IPS DF 4.7 (cell line): ENCODE results near the gene BTBD7.

Experiments used
- DNase-seq: peaks from one replicate; pipeline ENCODE4 v3.0.0-alpha.2; 2013; ENCODE audit warnings: low spot score; ENCODE audit errors: extremely low read depth

The BTBD7 gene

DNA sequence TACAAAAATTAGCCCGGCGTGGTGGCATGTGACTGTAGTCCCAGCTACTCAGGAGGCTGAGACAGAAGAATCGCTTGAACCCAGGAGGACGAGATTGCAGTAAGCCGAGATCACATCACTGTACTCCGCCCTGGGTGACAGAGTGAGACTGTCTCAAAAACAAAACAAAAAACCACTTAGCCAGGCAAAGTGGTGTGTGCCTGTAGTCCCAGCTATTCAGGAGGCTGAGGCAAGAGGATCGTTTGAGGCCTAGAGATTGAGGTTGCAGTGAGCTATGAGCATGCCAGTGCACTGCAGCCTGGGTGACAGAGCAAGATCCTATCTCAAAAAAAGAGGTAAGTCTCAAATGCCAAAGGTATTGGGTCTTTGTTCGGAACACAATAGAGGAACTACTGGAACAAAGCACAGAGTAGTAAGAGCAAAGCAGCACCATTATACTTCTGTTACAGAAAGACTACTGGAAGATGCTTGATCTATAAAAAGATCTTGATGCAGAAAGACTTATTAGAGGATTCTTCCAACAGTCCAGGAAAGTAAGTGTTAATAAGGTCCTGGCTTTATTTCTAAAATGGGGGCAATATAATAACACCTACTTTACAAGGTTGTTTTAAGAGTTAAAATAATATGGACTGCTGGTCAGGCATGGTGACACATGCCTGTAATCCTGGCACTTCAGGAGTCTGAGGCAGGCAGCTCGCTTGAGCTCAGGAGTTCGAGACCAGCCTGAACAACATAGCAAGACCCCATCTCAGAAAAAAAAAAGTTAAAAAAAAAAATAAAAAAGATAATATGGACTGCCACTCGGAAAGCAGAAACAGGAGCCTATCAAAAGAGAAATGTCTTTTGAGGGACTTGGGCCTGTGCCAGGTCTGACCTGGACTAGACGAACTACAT lies 29.9 kb downstream of the BTBD7 start:
- DNase-seq, result no peak

DNA sequence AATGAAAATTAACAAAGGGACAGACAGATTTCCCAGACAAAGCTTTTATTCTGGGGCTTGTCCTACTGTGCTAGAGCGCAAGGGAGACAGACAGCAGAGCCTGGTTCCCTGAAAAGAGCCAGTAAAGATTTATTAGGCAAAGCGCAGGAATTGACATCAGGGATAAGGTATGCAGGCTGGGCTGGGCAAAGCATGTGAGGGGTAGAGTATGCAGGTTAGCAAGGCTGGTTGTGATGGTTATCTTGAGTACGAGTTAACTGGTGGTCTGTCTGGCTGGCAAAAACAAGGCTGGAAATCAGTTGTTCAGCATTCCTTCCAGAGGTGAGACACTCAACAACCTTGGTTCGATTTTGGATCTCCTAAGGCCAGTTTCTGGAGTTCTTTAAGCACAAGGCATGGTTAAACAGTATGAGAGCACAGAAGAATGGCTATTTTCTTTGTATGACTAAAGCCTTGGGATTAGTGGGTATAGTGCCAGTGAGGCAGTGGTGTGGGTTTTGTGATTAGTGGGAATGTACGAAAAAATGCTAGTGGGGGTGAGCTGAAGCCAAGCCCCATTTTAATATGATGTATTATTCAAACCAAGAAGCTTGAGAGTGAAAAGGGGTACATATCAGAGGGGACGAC lies 30.9 kb downstream of the BTBD7 start:
- DNase-seq, result no peak

GRCh38 chr14:93299866-93300265 lies 33.0 kb downstream of the BTBD7 start:
- no peak for DNase-seq

DNA sequence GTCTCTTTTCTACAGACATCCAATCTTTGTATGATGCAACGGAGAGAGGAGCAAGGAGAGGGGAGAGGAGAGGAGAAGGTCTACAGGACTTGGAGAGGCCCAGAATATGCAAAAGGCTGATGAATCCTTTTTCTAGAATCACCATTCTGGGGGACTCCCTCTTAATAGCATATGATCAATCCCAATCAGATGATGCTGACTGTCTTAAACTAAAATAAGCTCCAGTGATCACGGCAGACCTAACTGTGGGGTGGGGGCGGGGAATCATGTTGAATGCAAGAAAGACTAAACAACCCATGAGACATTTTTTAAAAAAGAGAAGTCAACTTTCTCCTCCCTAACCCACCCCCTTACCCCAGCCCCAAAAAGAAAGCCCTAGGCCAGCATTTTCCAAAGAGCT lies 33.4 kb downstream of the BTBD7 start:
- DNase-seq, result no peak

DNA sequence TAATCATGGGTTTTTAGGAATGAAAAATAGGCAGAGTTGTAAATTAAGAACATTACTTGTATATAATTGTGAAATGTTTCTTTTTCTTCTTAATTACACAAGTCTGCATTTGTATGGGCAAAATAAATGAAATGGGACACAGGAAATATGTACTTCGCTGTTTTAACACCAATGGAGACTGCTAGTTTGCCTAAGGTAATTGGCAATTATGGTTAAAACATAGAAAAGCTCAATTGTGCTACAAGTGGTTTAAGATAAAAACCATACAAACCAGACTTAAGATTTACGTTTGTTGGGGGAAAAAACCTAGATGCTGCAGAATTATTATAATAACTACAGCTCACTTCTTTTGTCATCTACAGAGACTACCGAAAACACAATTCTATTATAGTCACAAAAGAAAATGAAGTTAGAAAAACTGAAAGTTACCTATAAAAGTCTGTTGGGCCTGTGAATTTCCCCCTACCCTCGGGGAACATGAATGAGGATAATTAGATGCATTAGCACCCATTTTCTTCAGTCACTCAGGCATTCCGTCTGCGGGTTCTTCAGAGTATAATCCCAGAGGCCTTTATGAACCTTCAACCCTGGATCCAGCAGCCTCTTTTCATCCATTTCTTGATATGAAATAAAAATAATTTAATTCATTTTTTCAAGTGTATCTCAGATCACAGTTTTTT lies 37.2 kb downstream of the BTBD7 start:
- no peak for DNase-seq

DNA sequence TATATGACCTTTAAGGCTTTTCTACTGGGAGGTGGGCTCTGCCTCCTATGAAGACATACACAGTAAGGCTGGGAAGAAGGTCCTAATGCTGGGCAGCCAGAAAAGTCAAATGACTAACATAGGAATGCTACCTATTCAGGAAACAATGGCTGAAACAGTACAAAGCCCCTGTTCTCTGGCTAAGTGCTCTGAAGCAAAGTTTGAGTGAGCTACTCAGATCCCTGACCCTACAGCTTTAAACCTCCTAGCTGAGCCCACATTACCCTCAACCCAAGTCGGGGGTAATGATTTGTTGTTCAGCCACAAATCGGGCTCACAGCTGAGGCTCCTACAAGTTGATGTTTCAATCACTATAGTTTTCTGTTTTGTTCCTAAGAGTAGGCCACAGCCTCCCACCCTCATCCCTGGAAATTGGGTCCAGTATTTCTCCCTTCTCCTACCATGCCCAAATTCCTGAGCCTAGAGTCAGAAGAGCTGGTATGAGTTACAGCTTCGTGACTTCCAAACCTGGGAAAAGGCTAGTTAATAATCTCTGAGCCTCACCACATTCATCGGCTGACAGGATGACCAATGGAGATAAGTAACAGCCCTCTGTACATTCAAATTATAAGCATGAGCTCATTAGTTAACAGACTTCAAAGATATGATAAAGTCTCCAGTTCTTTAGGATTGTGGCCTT lies 46.5 kb downstream of the BTBD7 start:
- no peak for DNase-seq

DNA sequence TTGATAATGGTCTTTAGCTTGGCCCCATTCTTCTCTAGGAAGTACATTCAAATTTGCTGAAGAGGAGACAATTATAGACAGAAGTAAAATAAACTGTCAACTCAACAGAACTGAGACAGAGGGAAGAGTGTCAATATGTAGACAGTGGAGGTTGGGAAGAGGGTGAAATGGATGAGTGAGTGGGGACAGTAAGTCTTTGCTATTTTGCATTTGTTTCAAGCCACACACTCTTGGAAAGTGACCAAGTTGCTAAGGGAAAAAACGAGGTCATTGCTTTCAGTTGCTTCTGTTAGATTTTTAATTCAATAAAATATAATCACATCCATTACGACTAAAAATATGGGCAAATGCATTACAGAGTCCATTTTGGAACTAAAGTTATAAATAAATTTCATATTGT lies 47.8 kb downstream of the BTBD7 start:
- DNase-seq, result no peak

GRCh38 chr14:93281937-93282336 lies 50.9 kb downstream of the BTBD7 start:
- no peak for DNase-seq

DNA sequence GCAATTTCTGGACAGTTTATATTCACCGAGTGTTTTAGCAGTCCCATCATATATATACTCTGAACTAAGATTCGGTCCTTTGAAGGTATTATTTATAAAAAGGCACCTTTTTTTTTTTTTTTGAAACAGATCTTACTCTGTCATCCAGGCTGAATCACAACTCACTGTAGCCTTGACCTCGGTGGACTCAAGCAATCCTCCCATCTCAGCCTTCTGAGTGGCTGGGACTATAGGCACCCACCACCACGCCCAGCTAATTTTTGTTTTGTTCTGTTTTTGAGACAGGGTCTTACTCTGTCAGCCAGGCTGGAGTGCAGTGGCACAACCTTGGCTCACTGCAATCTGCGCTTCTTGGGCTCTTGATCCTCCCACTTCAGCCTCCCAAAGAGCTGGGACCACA lies 52.1 kb downstream of the BTBD7 start:
- DNase-seq, result no peak

DNA sequence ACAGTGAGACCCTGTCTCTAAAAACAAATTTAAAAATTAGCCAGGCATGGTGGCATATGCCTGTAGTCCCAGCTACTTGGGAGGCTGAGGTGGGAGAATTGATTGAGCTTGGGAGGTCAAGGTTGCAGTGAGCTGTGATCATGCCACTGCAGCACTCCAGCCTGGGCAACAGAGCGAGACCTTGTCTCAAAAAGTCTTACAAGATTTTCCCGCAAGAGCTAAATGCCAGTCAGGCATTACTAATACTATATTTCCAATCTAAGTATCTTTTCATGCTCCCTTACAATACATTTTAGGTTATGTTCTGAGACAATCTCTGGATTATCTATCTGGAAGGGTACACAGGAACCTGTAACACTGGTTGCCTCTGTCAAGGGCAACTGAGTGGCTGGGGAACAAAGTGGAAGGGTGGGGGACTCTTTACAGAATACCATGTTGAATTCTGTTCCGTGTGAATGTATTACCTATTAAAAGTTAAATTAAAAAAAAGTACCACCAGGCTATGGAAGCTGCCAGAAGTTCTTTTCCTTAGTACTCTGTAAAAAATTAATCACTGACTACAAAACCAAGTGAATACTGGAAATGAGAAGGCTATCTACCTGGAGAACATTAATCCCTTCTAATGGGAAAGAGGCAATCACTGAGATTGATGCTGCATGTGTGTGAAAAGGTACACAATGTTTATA lies 56.7 kb downstream of the BTBD7 start:
- no peak for DNase-seq

GRCh38 chr14:93274055-93274806 lies 58.6 kb downstream of the BTBD7 start:
- DNase-seq, result no peak

GRCh38 chr14:93271111-93271510 lies 61.7 kb downstream of the BTBD7 start:
- DNase-seq, result no peak

GRCh38 chr14:93269341-93270068 lies 63.3 kb downstream of the BTBD7 start:
- no peak for DNase-seq

DNA sequence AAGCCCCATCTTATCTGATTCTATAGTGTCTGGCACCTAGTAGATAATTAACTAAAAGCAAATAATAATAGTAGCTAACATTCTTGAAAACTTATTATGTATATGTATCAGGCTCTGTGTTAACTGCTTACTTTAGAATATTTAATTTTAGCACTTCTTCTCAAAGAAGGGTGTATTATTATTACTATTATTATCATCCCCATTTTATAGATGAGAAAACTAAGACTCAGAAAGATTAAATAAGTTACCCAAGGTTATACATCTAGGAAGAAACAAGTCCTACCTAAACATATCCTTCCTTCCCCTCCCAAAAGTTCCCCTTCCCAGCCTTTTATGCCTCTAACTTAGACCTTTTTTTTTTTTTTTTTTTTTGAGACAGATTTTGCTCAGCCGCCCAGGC lies 64.4 kb downstream of the BTBD7 start:
- DNase-seq, result no peak

DNA sequence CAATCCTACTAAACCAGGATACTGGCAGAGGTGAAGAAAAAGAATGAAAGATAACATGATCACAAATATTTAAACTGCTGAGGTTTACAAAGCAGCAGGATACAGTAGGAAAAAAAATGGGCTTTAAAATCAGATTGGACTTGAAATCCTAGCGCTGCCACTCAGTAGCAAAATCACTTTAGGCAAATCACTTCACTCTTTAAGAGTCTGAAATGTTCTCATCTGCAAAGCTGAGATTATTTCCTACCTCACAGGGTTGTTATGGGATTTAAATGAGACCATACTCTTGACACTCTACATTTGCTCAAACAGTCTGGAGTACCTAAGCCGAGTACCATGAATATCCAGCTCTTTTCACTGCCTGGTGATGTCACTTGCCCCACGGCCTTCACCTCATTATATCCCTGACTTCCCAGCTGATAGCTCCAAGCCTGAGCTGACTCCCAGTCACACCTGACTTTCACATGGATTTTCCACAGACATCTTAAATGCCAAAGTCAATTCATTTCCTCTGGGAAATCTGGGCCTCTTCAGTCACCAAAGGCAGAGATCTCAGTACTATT lies 65.6 kb downstream of the BTBD7 start:
- no peak for DNase-seq

DNA sequence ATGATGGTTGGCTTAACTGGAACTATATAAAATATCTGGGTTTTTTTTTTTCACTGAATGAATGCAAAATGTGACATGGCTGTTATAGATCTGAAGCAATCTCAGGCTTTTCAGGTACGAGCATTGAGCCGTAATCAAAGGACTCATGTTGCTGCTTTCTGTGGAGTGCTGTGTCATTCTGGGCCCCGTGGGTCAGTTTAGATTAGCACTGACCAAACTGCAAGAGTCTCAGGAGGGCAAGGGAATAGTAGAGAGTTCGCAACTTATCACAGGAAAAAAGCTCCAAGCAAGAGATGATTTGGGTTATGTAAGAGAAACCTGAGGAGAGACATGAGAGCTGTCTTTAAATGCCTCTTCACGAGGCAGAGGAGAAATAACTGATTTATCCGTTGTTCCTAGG lies 66.7 kb downstream of the BTBD7 start:
- no peak for DNase-seq

- DNase-seq, result no peak
These were observed 69.4 kb downstream of the BTBD7 start for GRCh38 chr14:93263416-93263815.

GRCh38 chr14:93262446-93262845 lies 70.4 kb downstream of the BTBD7 start:
- no peak for DNase-seq

- DNase-seq, result no peak
These were observed 83.6 kb downstream of the BTBD7 start for GRCh38 chr14:93249128-93249831.
